GM23248 (cell line): ENCODE results near the gene SELENOS. TPM values are rescaled to one million over a fixed set of nuclear protein-coding genes. Genes with fewer than 3 reads are reported as not detected.

Experiments
- DNase-seq: peaks from one replicate; pipeline ENCODE4 v3.0.0-alpha.2; 2015
- H2AFZ ChIP-seq: fragments of 200-600 bp; sonication (generic); 2 replicates; pipeline ENCODE4 v1.6.1; 2016; ENCODE audit warnings: antibody characterized with exemption
- H3F3A ChIP-seq: fragments of 200-600 bp; sonication (generic); 2 replicates; pipeline ENCODE4 v1.6.1; 2016; ENCODE audit warnings: mild to moderate bottlenecking, antibody characterized with exemption, mixed run types; ENCODE audit not compliant: insufficient read depth
- H3K27ac ChIP-seq: fragments of 200-600 bp; sonication (generic); 2 replicates; pipeline ENCODE4 v1.5.1; 2016; ENCODE audit warnings: mild to moderate bottlenecking
- H3K27me3 ChIP-seq: fragments of 200-600 bp; sonication (generic); replicated peaks from 2 replicates; pipeline ENCODE4 v1.6.1; 2016; ENCODE audit warnings: mild to moderate bottlenecking; ENCODE audit not compliant: insufficient read depth
- H3K36me3 ChIP-seq: fragments of 200-600 bp; sonication (generic); 2 replicates; pipeline ENCODE4 v1.6.1; 2016; ENCODE audit warnings: low read depth, mild to moderate bottlenecking
- H3K4me1 ChIP-seq: fragments of 200-600 bp; sonication (generic); 2 replicates; pipeline ENCODE4 v1.6.1; 2016; ENCODE audit warnings: mild to moderate bottlenecking; ENCODE audit not compliant: insufficient read depth
- H3K4me2 ChIP-seq: fragments of 200-600 bp; sonication (generic); one replicate; pipeline ENCODE4 v1.6.1; 2016; ENCODE audit warnings: mild to moderate bottlenecking; ENCODE audit not compliant: unreplicated experiment
- H3K4me3 ChIP-seq: fragments of 200-600 bp; sonication (generic); 2 replicates; pipeline ENCODE4 v1.5.1; 2016; ENCODE audit warnings: mild to moderate bottlenecking
- H3K79me2 ChIP-seq: fragments of 200-600 bp; sonication (generic); 2 replicates; pipeline ENCODE4 v1.6.1; 2016; ENCODE audit warnings: mild to moderate bottlenecking; ENCODE audit not compliant: insufficient read depth
- H3K9ac ChIP-seq: fragments of 200-600 bp; sonication (generic); 2 replicates; pipeline ENCODE4 v1.6.1; 2016; ENCODE audit warnings: mild to moderate bottlenecking
- H3K9me2 ChIP-seq: fragments of 200-600 bp; sonication (generic); 2 replicates; pipeline ENCODE4 v1.6.1; 2016; ENCODE audit warnings: mixed run types, mild to moderate bottlenecking, moderate library complexity; ENCODE audit not compliant: insufficient read depth
- H3K9me3 ChIP-seq: fragments of 200-600 bp; sonication (generic); one replicate; pipeline ENCODE4 v1.6.1; 2017; ENCODE audit warnings: low read depth
- H4K20me1 ChIP-seq: fragments of 200-600 bp; sonication (generic); 2 replicates; pipeline ENCODE4 v1.6.0; 2016; ENCODE audit not compliant: insufficient read depth
- EZH2 ChIP-seq: fragments of 200-600 bp; sonication (generic); IDR thresholded peaks from 2 replicates; pipeline ENCODE4 v1.6.1; 2018; ENCODE audit warnings: antibody characterized with exemption, mild to moderate bottlenecking; ENCODE audit not compliant: insufficient read depth, poor library complexity, severe bottlenecking
- EZH2phosphoT487 ChIP-seq: fragments of 200-600 bp; sonication (generic); IDR thresholded peaks from 2 replicates; pipeline ENCODE4 v1.6.1; 2018; ENCODE audit warnings: antibody characterized with exemption, moderate library complexity, mild to moderate bottlenecking, low read depth; ENCODE audit not compliant: insufficient read depth
- WGBS, 2 experiments: methylation state at CpG; one replicate each; pipeline ENCODE4 v1.1.6; 2015 to 2017; ENCODE audit warnings: low lambda C conversion rate in 2 of 2, low coverage in 1 of 2; ENCODE audit errors: missing lambda C conversion rate in 2 of 2; 5-methylcytosine and 5-hydroxymethylcytosine counted together
- in situ Hi-C: fragments of 300-500 bp; cut with MboI; formaldehyde crosslinking; loops from 2 replicates; pipeline ENCODE4 v1.15.0; 2020
- polyA plus RNA-seq: library from polyadenylated mRNA; unstranded; fragments of >200 nt; fragmentation: Nextera tagmentation; extraction: Ambion mirVana; gene quantifications from 2 replicates; pipeline ENCODE4 v1.2.1, GENCODE V29; 2016
- total RNA-seq: library from RNA; depleted of rRNA; stranded (reverse); fragments of >200 nt; shearing (Covaris generic); gene quantifications from 2 replicates; pipeline ENCODE4 v1.2.3, GENCODE V29; 2014

Gene SELENOS
- total and polyA plus RNA-seq, 2 experiments from 2014 or later = 98.7 to 142 TPM

- peak; percentile 28 for DNase-seq
- Histone ChIP-seq H4K20me1 (no peaks in the 10 kb centered on the region), H3K4me1 (peaks cover 12% of the 10 kb centered on the region; the same call in 1 of the 2 replicates), H3K9ac (no peak overlapping the region), H3K27ac (no peak overlapping the region), H3K4me2 (no peak overlapping the region), H3K4me3 (no peak overlapping the region), H3K79me2 (peaks cover 8% of the 10 kb centered on the region), H2AFZ (no peak overlapping the region), H3F3A (peaks cover 9% of the 10 kb centered on the region), H3K27me3 (no peaks in the 10 kb centered on the region), H3K9me2 (no peaks in the 10 kb centered on the region), H3K9me3 (no peaks in the 10 kb centered on the region), H3K36me3 (no peaks in the 10 kb centered on the region)
- WGBS, 2 experiments = 78 to 82% methylated on average over 8 of the region's 8 CpGs
- in situ Hi-C loops = loop anchor here (5.0 to 25.0 kb wide), 3 partner anchors 171 to 343 kb away; partner anchors contain the start of gene LRRK1
- TF ChIP-seq EZH2phosphoT487 (no peak), EZH2 (no peak)
These were observed 21.6 kb downstream of the SELENOS start for GRCh38 chr15:101255615-101256241.

GRCh38 chr15:101255051-101255395 lies 22.3 kb downstream of the SELENOS start:
- H3K4me3 ChIP-seq = no peak overlapping the region
- WGBS, 2 experiments = 67 to 70% methylated on average over 5 of the region's 5 CpGs
- no peaks in the 10 kb centered on the region for H3K9me2 ChIP-seq
- H3K4me2 ChIP-seq = no peak overlapping the region
- H3F3A ChIP-seq = peaks cover 16% of the 10 kb centered on the region
- H3K79me2 ChIP-seq = peaks cover 15% of the 10 kb centered on the region
- H3K27ac ChIP-seq = no peak overlapping the region
- TF ChIP-seq EZH2 = no peak
- TF ChIP-seq EZH2phosphoT487 = no peak
- no peaks in the 10 kb centered on the region for H4K20me1 ChIP-seq
- DNase-seq = peak; percentile 51
- in situ Hi-C loops = loop anchor here (5.0 to 25.0 kb wide), 3 partner anchors 170 to 343 kb away; partner anchors contain the start of gene LRRK1
- no peaks in the 10 kb centered on the region for H3K9me3 ChIP-seq
- peaks cover 13% of the 10 kb centered on the region; the same call in 1 of the 2 replicates for H3K4me1 ChIP-seq
- H2AFZ ChIP-seq = no peak overlapping the region
- H3K27me3 ChIP-seq = no peaks in the 10 kb centered on the region
- no peaks in the 10 kb centered on the region for H3K36me3 ChIP-seq
- no peak overlapping the region for H3K9ac ChIP-seq

GRCh38 chr15:101254157-101255050 lies 22.9 kb downstream of the SELENOS start:
- in situ Hi-C loops = loop anchor here (5.0 to 25.0 kb wide), 3 partner anchors 170 to 342 kb away; partner anchors contain the start of gene LRRK1
- Histone ChIP-seq H3K79me2 (peaks cover 22% of the 10 kb centered on the region), H3K4me1 (peaks cover 19% of the 10 kb centered on the region), H3K27ac (no peak overlapping the region), H3K9me2 (no peaks in the 10 kb centered on the region), H3K4me3 (no peak overlapping the region), H3K9ac (no peak overlapping the region; the same call in 1 of the 2 replicates), H3K9me3 (no peaks in the 10 kb centered on the region), H3F3A (peaks cover 20% of the 10 kb centered on the region), H4K20me1 (no peaks in the 10 kb centered on the region), H3K36me3 (no peaks in the 10 kb centered on the region), H2AFZ (no peak overlapping the region), H3K27me3 (no peaks in the 10 kb centered on the region), H3K4me2 (no peak overlapping the region)
- TF ChIP-seq EZH2phosphoT487 = no peak
- 81 to 83% methylated on average over 11 of the region's 11 CpGs for WGBS, 2 experiments
- DNase-seq = no peak

GRCh38 chr15:101252836-101253235 lies 24.4 kb downstream of the SELENOS start:
- Histone ChIP-seq H3K4me3 (peak overlapping the region; percentile 77), H3K4me2 (peak overlapping the region; percentile 88), H3K27ac (peak overlapping the region; percentile 78), H3K27me3 (no peaks in the 10 kb centered on the region), H4K20me1 (no peaks in the 10 kb centered on the region), H3K9me3 (no peaks in the 10 kb centered on the region), H3K36me3 (no peaks in the 10 kb centered on the region), H3K9me2 (no peaks in the 10 kb centered on the region), H3K4me1 (peaks cover 24% of the 10 kb centered on the region), H3K79me2 (peaks cover 37% of the 10 kb centered on the region), H3F3A (peaks cover 20% of the 10 kb centered on the region), H3K9ac (peak overlapping the region; percentile 87), H2AFZ (peak overlapping the region; percentile 80)
- 39 to 41% methylated on average over 3 of the region's 3 CpGs for WGBS, 2 experiments
- in situ Hi-C loops = loop anchor here (10.0 to 25.0 kb wide), 2 partner anchors 168 to 341 kb away; partner anchors contain the start of gene LRRK1
- DNase-seq = peak; percentile 37
- TF ChIP-seq EZH2 (no peak), EZH2phosphoT487 (no peak)
